ENCODE data around the gene GTSE1. TPM values are rescaled to one million over a fixed set of nuclear protein-coding genes. Genes with fewer than 3 reads are reported as not detected.

Gene GTSE1
- total RNA-seq, 2 donors from 2014 or later, result 0.26 TPM; not detected in 1

- TF ChIP-seq CTCF (IDR thresholded peaks at IDR 0.05) (no peak), POLR2A (IDR thresholded peaks at IDR 0.05) (no peak)
- no peak for DNase-seq
- no peak for ATAC-seq
- intact Hi-C loops (cut with DNase I), result no loop called here
- Histone ChIP-seq H3K4me1 (peaks cover 18% of the 10 kb centered on the region), H3K36me3 (replicated peaks in 1 of 2; ENCODE audit: insufficient read depth in 1 of 2, low read depth in 2 of 2) (no peaks in the 10 kb centered on the region), H3K4me3 (no peak overlapping the region), H3K27ac (no peak overlapping the region), H3K27me3 (no peaks in the 10 kb centered on the region), H3K9me3 (no peaks in the 10 kb centered on the region)
- WGBS, 2 donors, result 92 to 95% methylated on average over 13 of the region's 13 CpGs
Observed at GRCh38 chr22:46299101-46299500, 2.4 kb downstream of the GTSE1 start.

GRCh38 chr22:46300491-46300890 lies 3.8 kb downstream of the GTSE1 start:
- DNase-seq (no peak), ATAC-seq (no peak)
- intact Hi-C loops (cut with DNase I), result no loop called here
- Histone ChIP-seq H3K9me3 (no peaks in the 10 kb centered on the region), H3K36me3 (replicated peaks in 1 of 2; ENCODE audit: insufficient read depth in 1 of 2, low read depth in 2 of 2) (no peaks in the 10 kb centered on the region), H3K27me3 (no peaks in the 10 kb centered on the region), H3K4me1 (peaks cover 18% of the 10 kb centered on the region), H3K4me3 (no peak overlapping the region), H3K27ac (no peak overlapping the region)
- 87 to 94% methylated on average over 7 of the region's 7 CpGs for WGBS, 2 donors
- no peak for TF ChIP-seq CTCF (IDR thresholded peaks at IDR 0.05)
- TF ChIP-seq POLR2A (IDR thresholded peaks at IDR 0.05), result no peak

- H3K27ac ChIP-seq, result no peak overlapping the region
- no peaks in the 10 kb centered on the region for H3K27me3 ChIP-seq
- H3K4me1 ChIP-seq, result no peaks in the 10 kb centered on the region
- no peaks in the 10 kb centered on the region for H3K36me3 ChIP-seq (replicated peaks in 1 of 2; ENCODE audit: insufficient read depth in 1 of 2, low read depth in 2 of 2)
- H3K4me3 ChIP-seq, result no peak overlapping the region
- H3K9me3 ChIP-seq, result no peaks in the 10 kb centered on the region
- intact Hi-C loops (cut with DNase I), result no loop called here
- no peak for TF ChIP-seq CTCF (IDR thresholded peaks at IDR 0.05)
- TF ChIP-seq POLR2A (IDR thresholded peaks at IDR 0.05), result no peak
- no peak for ATAC-seq
- 87 to 89% methylated on average over 5 to 7 of the region's 7 CpGs for WGBS, 2 donors
- no peak for DNase-seq
Observed at GRCh38 chr22:46303347-46303965, 6.8 kb downstream of the GTSE1 start.

- intact Hi-C loops (cut with DNase I), result no loop called here
- Histone ChIP-seq H3K9me3 (no peaks in the 10 kb centered on the region), H3K36me3 (replicated peaks in 1 of 2; ENCODE audit: insufficient read depth in 1 of 2, low read depth in 2 of 2) (no peaks in the 10 kb centered on the region), H3K27ac (no peak overlapping the region), H3K27me3 (no peaks in the 10 kb centered on the region), H3K4me1 (no peaks in the 10 kb centered on the region), H3K4me3 (no peak overlapping the region)
- DNase-seq (no peak), ATAC-seq (no peak)
- no peak for TF ChIP-seq POLR2A (IDR thresholded peaks at IDR 0.05)
- TF ChIP-seq CTCF (IDR thresholded peaks at IDR 0.05), result no peak
- 90 to 95% methylated on average over 16 to 20 of the region's 23 CpGs for WGBS, 2 donors
Observed at GRCh38 chr22:46308283-46308988, 11.8 kb downstream of the GTSE1 start.
